Body of pancreas (tissue), 4 donors: ENCODE data around the gene COPE. TPM values are rescaled to one million over a fixed set of nuclear protein-coding genes. Genes with fewer than 3 reads are reported as not detected.

ENCODE experiments used
- ATAC-seq: fragments of 150-250 bp; one replicate; pipeline ENCODE4 v1.9.1; 2016
- DNase-seq, 4 donors: peaks; one replicate each; pipeline ENCODE4 v3.0.0-alpha.2; 2019
- H3K27ac ChIP-seq, 4 donors: fragments of 200-600 bp; sonication (generic); 1 replicate in 3 of 4; 2 replicates in 1 of 4; pipeline versions ENCODE4 v1.5.1 to v1.6.1; 2016 to 2019; ENCODE audit warnings: mild to moderate bottlenecking in 1 of 4, mixed read lengths in 1 of 4, moderate library complexity in 1 of 4
- H3K27me3 ChIP-seq, 2 donors: fragments of 200-600 bp; sonication (generic); one replicate each; pipeline ENCODE4 v1.6.0; 2016; ENCODE audit warnings: mild to moderate bottlenecking in 1 of 2
- H3K36me3 ChIP-seq, 2 donors: fragments of 200-600 bp; sonication (generic); replicated peaks in 1 of 2; 2 replicates each; pipeline ENCODE4 v1.5.1; 2016; ENCODE audit warnings: low read depth in 2 of 2; ENCODE audit not compliant: insufficient read depth in 1 of 2
- H3K4me1 ChIP-seq: fragments of 200-600 bp; sonication (generic); one replicate; pipeline ENCODE4 v1.6.0; 2016
- H3K4me3 ChIP-seq, 2 donors: fragments of 200-600 bp; sonication (generic); 1 replicate in 1 of 2; 2 replicates in 1 of 2; pipeline ENCODE4 v1.5.1; 2016 to 2019
- H3K9me3 ChIP-seq, 3 donors: fragments of 200-600 bp; sonication (generic); 1 replicate in 2 of 3; 2 replicates in 1 of 3; pipeline ENCODE4 v1.5.1; 2016
- CTCF ChIP-seq, 7 experiments: fragments of 450-650 bp in 4 of 7; fragments of 200-600 bp in 3 of 7; sonication (generic) in 3 of 7; IDR thresholded peaks; one replicate each; pipeline ENCODE4 v1.5.1; 2016 to 2019; ENCODE audit warnings: antibody characterized with exemption in 7 of 7
- POLR2A ChIP-seq, 3 donors: fragments of 450-650 bp; IDR thresholded peaks; one replicate each; pipeline ENCODE4 v1.6.1; 2016; ENCODE audit warnings: antibody characterized with exemption in 3 of 3, mild to moderate bottlenecking in 2 of 3
- WGBS, 2 donors: methylation state at CpG; one replicate each; pipeline ENCODE4 v1.1.5; 2017; 5-methylcytosine and 5-hydroxymethylcytosine counted together
- intact Hi-C: fragments of 100-400 bp; cut with DNase I; formaldehyde crosslinking; loops from one replicate; pipeline ENCODE4 v1.15.1; 2023
- total RNA-seq, 2 donors: library from RNA; depleted of rRNA; stranded (reverse); fragments of >200 nt; gene quantifications; one replicate each; pipeline ENCODE4 v1.1.0, GENCODE V29; 2016

The COPE gene
- total RNA-seq, 2 donors from 2014 or later = 111 to 166 TPM

GRCh38 chr19:18946335-18946734, 27.1 kb upstream of the COPE start:
- H3K27ac ChIP-seq = no peak overlapping the region
- intact Hi-C loops = no loop called here
- TF ChIP-seq CTCF (IDR thresholded peaks at IDR 0.05) = no peak
- no peak for TF ChIP-seq POLR2A (IDR thresholded peaks at IDR 0.05)
- ATAC-seq (no peak), DNase-seq (no peak)
- no peak overlapping the region for H3K4me3 ChIP-seq
- H3K27me3 ChIP-seq = no peaks in the 10 kb centered on the region
- no peaks in the 10 kb centered on the region for H3K9me3 ChIP-seq
- H3K36me3 ChIP-seq = no peaks in the 10 kb centered on the region
- peaks cover 4% of the 10 kb centered on the region for H3K4me1 ChIP-seq

GRCh38 chr19:18945297-18945696, 26.1 kb upstream of the COPE start:
- DNase-seq (no peak), ATAC-seq (no peak)
- H3K27me3 ChIP-seq = no peaks in the 10 kb centered on the region
- 82 to 87% methylated on average over 7 to 9 of the region's 9 CpGs for WGBS, 2 donors
- intact Hi-C loops = no loop called here
- no peaks in the 10 kb centered on the region for H3K36me3 ChIP-seq
- no peak overlapping the region for H3K27ac ChIP-seq
- no peaks in the 10 kb centered on the region for H3K9me3 ChIP-seq
- H3K4me3 ChIP-seq = no peak overlapping the region
- TF ChIP-seq POLR2A (IDR thresholded peaks at IDR 0.05) (no peak), CTCF (IDR thresholded peaks at IDR 0.05) (no peak)
- H3K4me1 ChIP-seq = peaks cover 9% of the 10 kb centered on the region

GRCh38 chr19:18943465-18943864, 24.3 kb upstream of the COPE start:
- H3K4me3 ChIP-seq = no peak overlapping the region
- no peaks in the 10 kb centered on the region for H3K9me3 ChIP-seq
- TF ChIP-seq POLR2A (IDR thresholded peaks at IDR 0.05) (no peak), CTCF (IDR thresholded peaks at IDR 0.05) (no peak)
- peaks cover 17% of the 10 kb centered on the region for H3K4me1 ChIP-seq
- ATAC-seq (no peak), DNase-seq (no peak)
- no peaks in the 10 kb centered on the region for H3K27me3 ChIP-seq
- WGBS, 2 donors = 58 to 64% methylated on average over 3 to 4 of the region's 4 CpGs
- intact Hi-C loops = no loop called here
- no peaks in the 10 kb centered on the region for H3K36me3 ChIP-seq
- no peak overlapping the region for H3K27ac ChIP-seq

GRCh38 chr19:18942692-18943091, 23.5 kb upstream of the COPE start:
- no peak overlapping the region for H3K27ac ChIP-seq
- intact Hi-C loops = no loop called here
- no peaks in the 10 kb centered on the region for H3K27me3 ChIP-seq
- DNase-seq = no peak
- WGBS, 2 donors = 87 to 88% methylated on average over 6 of the region's 6 CpGs
- H3K4me3 ChIP-seq = no peak overlapping the region
- no peaks in the 10 kb centered on the region for H3K36me3 ChIP-seq
- ATAC-seq = no peak
- peaks cover 17% of the 10 kb centered on the region for H3K4me1 ChIP-seq
- H3K9me3 ChIP-seq = no peaks in the 10 kb centered on the region
- TF ChIP-seq CTCF (IDR thresholded peaks at IDR 0.05) (no peak), POLR2A (IDR thresholded peaks at IDR 0.05) (no peak)

- Histone ChIP-seq H3K27ac (no peak overlapping the region), H3K36me3 (no peaks in the 10 kb centered on the region), H3K4me3 (no peak overlapping the region), H3K4me1 (peaks cover 17% of the 10 kb centered on the region), H3K27me3 (no peaks in the 10 kb centered on the region), H3K9me3 (no peaks in the 10 kb centered on the region)
- no peak for TF ChIP-seq CTCF (IDR thresholded peaks at IDR 0.05)
- DNase-seq (no peak), ATAC-seq (no peak)
- 68 to 75% methylated on average over 13 to 18 of the region's 18 CpGs for WGBS, 2 donors
- intact Hi-C loops = no loop called here
Observed at GRCh38 chr19:18941628-18942354, 22.6 kb upstream of the COPE start.
